Mesendoderm (in vitro differentiated cells): Measurements from ENCODE around the gene MYLK3.
A peak's percentile ranks its signal among the peaks of the same experiment; 100 is the strongest.
"Not testable (repeated sequence)": the region's sequence is repeated elsewhere in the genome, so short reads cannot be mapped to it uniquely, and the experiment has no call there.

Source experiments
- DNase-seq: peaks from one replicate; pipeline ENCODE4 v3.0.0; 2013
- H2AK5ac ChIP-seq: 2 replicates; pipeline ENCODE4 v1.6.1; 2013; ENCODE audit warnings: low read length, inconsistent platforms
- H2BK120ac ChIP-seq: 2 replicates; pipeline ENCODE4 v1.6.1; 2013; ENCODE audit warnings: low read depth, mild to moderate bottlenecking, low read length, moderate library complexity, mixed read lengths
- H2BK15ac ChIP-seq: replicated peaks from 2 replicates; pipeline ENCODE4 v1.6.1; 2013; ENCODE audit warnings: low read depth, mild to moderate bottlenecking, moderate library complexity
- H2BK5ac ChIP-seq: 2 replicates; pipeline ENCODE4 v1.6.1; 2013; ENCODE audit warnings: low read length, inconsistent platforms
- H3K18ac ChIP-seq: 2 replicates; pipeline ENCODE4 v1.6.1; 2013; ENCODE audit warnings: mild to moderate bottlenecking, low read length, mixed read lengths
- H3K23ac ChIP-seq: one replicate; pipeline ENCODE4 v1.6.1; 2013; ENCODE audit warnings: low read length
- H3K27ac ChIP-seq: 2 replicates; pipeline ENCODE4 v1.5.1; 2013; ENCODE audit warnings: low read depth, mild to moderate bottlenecking, inconsistent platforms, low read length, moderate library complexity
- H3K27me3 ChIP-seq: 2 replicates; pipeline ENCODE4 v1.6.1; 2013; ENCODE audit warnings: low read length, control low read depth, mild to moderate bottlenecking, inconsistent platforms; ENCODE audit not compliant: insufficient read depth, poor library complexity
- H3K36me3 ChIP-seq: 2 replicates; pipeline ENCODE4 v1.6.1; 2013; ENCODE audit warnings: low read length, inconsistent platforms; ENCODE audit not compliant: control insufficient read depth, insufficient read depth
- H3K4ac ChIP-seq: one replicate; pipeline ENCODE4 v1.6.1; 2013; ENCODE audit warnings: low read depth, mild to moderate bottlenecking, low read length, moderate library complexity
- H3K4me1 ChIP-seq: 2 replicates; pipeline ENCODE4 v1.6.1; 2013; ENCODE audit warnings: low read depth, low read length, inconsistent platforms; ENCODE audit not compliant: control insufficient read depth
- H3K4me2 ChIP-seq: 2 replicates; pipeline ENCODE4 v1.6.1; 2013; ENCODE audit warnings: low read length
- H3K4me3 ChIP-seq: 2 replicates; pipeline ENCODE4 v1.5.1; 2013; ENCODE audit warnings: mild to moderate bottlenecking, low read length
- H3K56ac ChIP-seq: one replicate; pipeline ENCODE4 v1.6.1; 2013; ENCODE audit warnings: low read length
- H3K79me1 ChIP-seq: 2 replicates; pipeline ENCODE4 v1.6.1; 2013; ENCODE audit warnings: low read length, inconsistent platforms
- H3K79me2 ChIP-seq: 2 replicates; pipeline ENCODE4 v1.6.1; 2013; ENCODE audit warnings: mild to moderate bottlenecking, low read length; ENCODE audit not compliant: control insufficient read depth, insufficient read depth
- H3K9ac ChIP-seq: 2 replicates; pipeline ENCODE4 v1.6.1; 2013; ENCODE audit warnings: low read length, inconsistent platforms
- H4K5ac ChIP-seq: one replicate; pipeline ENCODE4 v1.6.1; 2013; ENCODE audit warnings: low read length
- H4K8ac ChIP-seq: one replicate; pipeline ENCODE4 v1.6.1; 2013; ENCODE audit warnings: low read depth, mild to moderate bottlenecking, control low read depth, low read length, moderate library complexity
- WGBS: extraction: QIAGEN DNeasy Blood & Tissue Kit; methylation state at CpG from one replicate; pipeline ENCODE4 v1.1.7; 2013; ENCODE audit warnings: low lambda C conversion rate, missing lambda C conversion rate; ENCODE audit not compliant: insufficient coverage; ENCODE audit errors: extremely low coverage; 5-methylcytosine and 5-hydroxymethylcytosine counted together

The MYLK3 gene

GRCh38 chr16:46686815-46687473 lies 61.2 kb downstream of the MYLK3 start:
- peaks cover 64% of the 10 kb centered on the region for H3K79me2 ChIP-seq
- H2BK15ac ChIP-seq, result no peak overlapping the region
- no peak for DNase-seq
- H3K4ac ChIP-seq, result no peak overlapping the region
- no peaks in the 10 kb centered on the region for H3K27me3 ChIP-seq
- no peak overlapping the region for H3K4me3 ChIP-seq
- H3K23ac ChIP-seq, result no peak overlapping the region
- peaks cover 13% of the 10 kb centered on the region for H3K79me1 ChIP-seq
- H2BK120ac ChIP-seq, result no peak overlapping the region
- WGBS, result no CpG with 5 or more reads among the region's 5 CpGs
- H3K36me3 ChIP-seq, result peaks cover 2% of the 10 kb centered on the region
- H2AK5ac ChIP-seq, result no peak overlapping the region
- H3K18ac ChIP-seq, result no peak overlapping the region
- H3K27ac ChIP-seq, result no peak overlapping the region
- H4K5ac ChIP-seq, result no peak overlapping the region
- H2BK5ac ChIP-seq, result no peak overlapping the region
- no peak overlapping the region for H3K4me2 ChIP-seq
- no peak overlapping the region for H3K56ac ChIP-seq
- H4K8ac ChIP-seq, result no peak overlapping the region
- H3K4me1 ChIP-seq, result peaks cover 7% of the 10 kb centered on the region
- H3K9ac ChIP-seq, result peak overlapping the region; percentile 5

GRCh38 chr16:46681867-46682266 lies 66.3 kb downstream of the MYLK3 start:
- not testable (repeated sequence) for H3K4ac ChIP-seq, H3K9ac ChIP-seq, H3K23ac ChIP-seq, H2BK15ac ChIP-seq, H3K27ac ChIP-seq, H3K4me3 ChIP-seq, H3K4me2 ChIP-seq, H3K79me1 ChIP-seq, DNase-seq, H4K5ac ChIP-seq, H3K4me1 ChIP-seq, H2BK5ac ChIP-seq, H4K8ac ChIP-seq, H3K56ac ChIP-seq, H3K18ac ChIP-seq, H2AK5ac ChIP-seq, H3K36me3 ChIP-seq, H2BK120ac ChIP-seq, H3K27me3 ChIP-seq
- WGBS, result no CpG with 5 or more reads among the region's 2 CpGs
- peaks cover 27% of the 10 kb centered on the region for H3K79me2 ChIP-seq

GRCh38 chr16:46677943-46678342 lies 70.2 kb downstream of the MYLK3 start:
- not testable (repeated sequence) for H3K9ac ChIP-seq, H3K79me1 ChIP-seq, H3K36me3 ChIP-seq, H3K79me2 ChIP-seq, H4K8ac ChIP-seq, H3K27ac ChIP-seq, H2AK5ac ChIP-seq, H2BK120ac ChIP-seq, H3K56ac ChIP-seq, H3K27me3 ChIP-seq, H3K4me3 ChIP-seq, H3K18ac ChIP-seq, DNase-seq, H3K4me2 ChIP-seq, H2BK15ac ChIP-seq, H3K4ac ChIP-seq, H3K4me1 ChIP-seq, H3K23ac ChIP-seq, H2BK5ac ChIP-seq, H4K5ac ChIP-seq
- WGBS, result no CpG with 5 or more reads among the region's 1 CpG

GRCh38 chr16:46673320-46674013 lies 74.7 kb downstream of the MYLK3 start:
- DNase-seq, result peak; percentile 86
- no peak overlapping the region for H3K27ac ChIP-seq
- no peak overlapping the region for H2BK120ac ChIP-seq
- H3K18ac ChIP-seq, result no peak overlapping the region
- H3K4me2 ChIP-seq, result no peak overlapping the region
- H3K4me3 ChIP-seq, result no peak overlapping the region
- H3K36me3 ChIP-seq, result peaks cover 2% of the 10 kb centered on the region
- no peak overlapping the region for H2BK5ac ChIP-seq
- H3K27me3 ChIP-seq, result no peaks in the 10 kb centered on the region
- no peak overlapping the region for H3K4ac ChIP-seq
- H3K23ac ChIP-seq, result no peak overlapping the region
- no peak overlapping the region for H4K5ac ChIP-seq
- no peak overlapping the region for H4K8ac ChIP-seq
- no peak overlapping the region for H3K9ac ChIP-seq
- no peak overlapping the region for H2AK5ac ChIP-seq
- H3K56ac ChIP-seq, result no peak overlapping the region
- no peaks in the 10 kb centered on the region for H3K79me1 ChIP-seq
- H3K79me2 ChIP-seq, result no peaks in the 10 kb centered on the region
- WGBS, result no CpG with 5 or more reads among the region's 6 CpGs
- no peaks in the 10 kb centered on the region for H3K4me1 ChIP-seq
- no peak overlapping the region for H2BK15ac ChIP-seq

GRCh38 chr16:46662123-46662522 lies 86.0 kb downstream of the MYLK3 start:
- H3K4me1 ChIP-seq, result no peaks in the 10 kb centered on the region
- no peak overlapping the region for H2BK5ac ChIP-seq
- no peaks in the 10 kb centered on the region for H3K79me2 ChIP-seq
- no peak overlapping the region for H3K9ac ChIP-seq
- H4K5ac ChIP-seq, result no peak overlapping the region
- no peak for DNase-seq
- H3K27me3 ChIP-seq, result no peaks in the 10 kb centered on the region
- H3K4me2 ChIP-seq, result no peak overlapping the region
- no peak overlapping the region for H2AK5ac ChIP-seq
- peaks cover 13% of the 10 kb centered on the region for H3K36me3 ChIP-seq
- H3K56ac ChIP-seq, result no peak overlapping the region
- H3K27ac ChIP-seq, result no peak overlapping the region
- no CpG with 5 or more reads among the region's 4 CpGs for WGBS
- H3K4ac ChIP-seq, result no peak overlapping the region
- H2BK120ac ChIP-seq, result no peak overlapping the region
- no peak overlapping the region for H3K18ac ChIP-seq
- H3K4me3 ChIP-seq, result no peak overlapping the region
- H3K79me1 ChIP-seq, result no peaks in the 10 kb centered on the region
- H2BK15ac ChIP-seq, result no peak overlapping the region
- H3K23ac ChIP-seq, result no peak overlapping the region
- H4K8ac ChIP-seq, result no peak overlapping the region
